Neural progenitor cell (in vitro differentiated cells): ENCODE data around the gene CCT6B. TPM values are rescaled to one million over a fixed set of nuclear protein-coding genes. Genes with fewer than 3 reads are reported as not detected.

Source experiments
- DNase-seq: peaks from one replicate; pipeline ENCODE4 v3.0.0-alpha.2; 2016; ENCODE audit warnings: low spot score
- H2AFZ ChIP-seq: fragments of 200-600 bp; sonication (generic); replicated peaks from 2 replicates; pipeline ENCODE4 v1.6.1; 2016; ENCODE audit warnings: antibody characterized with exemption
- H3F3A ChIP-seq: fragments of 200-600 bp; sonication (generic); 2 replicates; pipeline ENCODE4 v1.6.1; 2016; ENCODE audit warnings: antibody characterized with exemption, low read depth
- H3K27ac ChIP-seq: fragments of 200-600 bp; sonication (generic); 2 replicates; pipeline ENCODE4 v1.5.1; 2016; ENCODE audit warnings: mild to moderate bottlenecking
- H3K27me3 ChIP-seq: fragments of 200-600 bp; sonication (generic); 2 replicates; pipeline ENCODE4 v1.6.1; 2016; ENCODE audit warnings: mild to moderate bottlenecking, moderate library complexity
- H3K36me3 ChIP-seq: fragments of 200-600 bp; sonication (generic); 2 replicates; pipeline ENCODE4 v1.5.1; 2016
- H3K4me1 ChIP-seq: fragments of 200-600 bp; sonication (generic); 2 replicates; pipeline ENCODE4 v1.6.1; 2016; ENCODE audit warnings: mixed run types
- H3K4me2 ChIP-seq: fragments of 200-600 bp; sonication (generic); 2 replicates; pipeline ENCODE4 v1.6.1; 2016
- H3K4me3 ChIP-seq: fragments of 200-600 bp; sonication (generic); 2 replicates; pipeline ENCODE4 v1.5.1; 2016
- H3K79me2 ChIP-seq: fragments of 200-600 bp; sonication (generic); 2 replicates; pipeline ENCODE4 v1.6.1; 2016; ENCODE audit warnings: low read depth
- H3K9ac ChIP-seq: fragments of 200-600 bp; sonication (generic); 2 replicates; pipeline ENCODE4 v1.6.1; 2016
- H3K9me3 ChIP-seq: fragments of 200-600 bp; sonication (generic); 2 replicates; pipeline ENCODE4 v1.5.1; 2016; ENCODE audit warnings: low read depth
- H4K20me1 ChIP-seq: fragments of 200-600 bp; sonication (generic); 2 replicates; pipeline ENCODE4 v1.6.1; 2016; ENCODE audit warnings: low read depth
- H3K27ac Mint-ChIP-seq: 3 replicates; pipeline ENCODE4 v1.8.0; 2021; ENCODE audit warnings: mixed read lengths
- H3K27me3 Mint-ChIP-seq: 2 replicates; pipeline ENCODE4 v1.8.0; 2022; ENCODE audit warnings: low read depth, mild to moderate bottlenecking, inconsistent platforms, moderate library complexity, mixed read lengths; ENCODE audit not compliant: insufficient read depth
- H3K36me3 Mint-ChIP-seq: 3 replicates; pipeline ENCODE4 v1.8.0; 2021; ENCODE audit warnings: mixed read lengths
- H3K4me1 Mint-ChIP-seq: 3 replicates; pipeline ENCODE4 v1.8.0; 2021; ENCODE audit warnings: mixed read lengths
- H3K4me3 Mint-ChIP-seq: 3 replicates; pipeline ENCODE4 v1.8.0; 2021; ENCODE audit warnings: mild to moderate bottlenecking, moderate library complexity, mixed read lengths
- H3K9me3 Mint-ChIP-seq: 3 replicates; pipeline ENCODE4 v1.8.0; 2020; ENCODE audit warnings: mixed read lengths
- CTCF ChIP-seq: fragments of 200-600 bp; sonication (generic); IDR thresholded peaks from 2 replicates; pipeline ENCODE4 v1.5.1; 2017; ENCODE audit warnings: antibody characterized with exemption, mild to moderate bottlenecking
- EZH2 ChIP-seq: fragments of 200-600 bp; sonication (generic); IDR thresholded peaks from 2 replicates; pipeline ENCODE4 v1.6.1; 2017; ENCODE audit warnings: antibody characterized with exemption, mild to moderate bottlenecking, moderate library complexity
- EZH2phosphoT487 ChIP-seq: fragments of 200-600 bp; sonication (generic); IDR thresholded peaks from 2 replicates; pipeline ENCODE4 v1.6.1; 2017; ENCODE audit warnings: antibody characterized with exemption
- total RNA-seq: library from RNA; depleted of rRNA; stranded (reverse); fragments of >200 nt; gene quantifications from 2 replicates; pipeline ENCODE4 v1.2.3, GENCODE V29; 2015; ENCODE audit warnings: low replicate concordance

The CCT6B gene
- total RNA-seq, 1 donor from 2014 or later, result 5.0 TPM

GRCh38 chr17:34916120-34916519 lies 45.1 kb downstream of the CCT6B start:
- H3K4me3 ChIP-seq, result no peak overlapping the region

GRCh38 chr17:34913001-34913400 lies 48.3 kb downstream of the CCT6B start:
- no peak overlapping the region for H3K4me3 Mint-ChIP-seq
- Histone ChIP-seq H3K9ac (no peak overlapping the region), H4K20me1 (no peaks in the 10 kb centered on the region), H2AFZ (no peak overlapping the region), H3K79me2 (no peaks in the 10 kb centered on the region), H3K27me3 (no peaks in the 10 kb centered on the region), H3K36me3 (no peaks in the 10 kb centered on the region), H3F3A (peaks cover 5% of the 10 kb centered on the region), H3K27ac (no peak overlapping the region), H3K4me3 (no peak overlapping the region), H3K4me2 (no peak overlapping the region), H3K9me3 (no peaks in the 10 kb centered on the region), H3K4me1 (peaks cover 8% of the 10 kb centered on the region)
- peaks cover 15% of the 10 kb centered on the region for H3K4me1 Mint-ChIP-seq
- no peaks in the 10 kb centered on the region for H3K9me3 Mint-ChIP-seq
- no peak overlapping the region for H3K27ac Mint-ChIP-seq
- no peaks in the 10 kb centered on the region for H3K36me3 Mint-ChIP-seq
- DNase-seq, result no peak
- no peaks in the 10 kb centered on the region for H3K27me3 Mint-ChIP-seq
- TF ChIP-seq CTCF (no peak), EZH2phosphoT487 (no peak), EZH2 (no peak)

More at GRCh38 chr17:34916120-34916519, 45.1 kb downstream of the CCT6B start:
- Histone ChIP-seq H4K20me1 (no peaks in the 10 kb centered on the region), H3K27me3 (no peaks in the 10 kb centered on the region), H3K36me3 (no peaks in the 10 kb centered on the region), H3K4me2 (no peak overlapping the region), H3K4me1 (no peaks in the 10 kb centered on the region), H3K27ac (no peak overlapping the region), H3K9me3 (no peaks in the 10 kb centered on the region), H3F3A (no peaks in the 10 kb centered on the region), H2AFZ (no peak overlapping the region), H3K79me2 (no peaks in the 10 kb centered on the region), H3K9ac (no peak overlapping the region)
- Mint-ChIP-seq H3K36me3 (no peaks in the 10 kb centered on the region), H3K27me3 (no peaks in the 10 kb centered on the region), H3K27ac (no peak overlapping the region), H3K9me3 (no peaks in the 10 kb centered on the region), H3K4me3 (no peak overlapping the region), H3K4me1 (no peaks in the 10 kb centered on the region)
- DNase-seq, result no peak
- no peak for TF ChIP-seq EZH2
- TF ChIP-seq EZH2phosphoT487, result no peak
- no peak for TF ChIP-seq CTCF

GRCh38 chr17:34909040-34909439 lies 52.2 kb downstream of the CCT6B start:
- H3K27ac ChIP-seq, result no peak overlapping the region
- H3K4me1 Mint-ChIP-seq, result peaks cover 15% of the 10 kb centered on the region
- H3K9me3 Mint-ChIP-seq, result no peaks in the 10 kb centered on the region

More at GRCh38 chr17:34909040-34909439, 52.2 kb downstream of the CCT6B start:
- DNase-seq, result no peak
- H3K36me3 ChIP-seq, result no peaks in the 10 kb centered on the region
- no peak overlapping the region for H3K9ac ChIP-seq
- no peak overlapping the region for H3K4me2 ChIP-seq
- TF ChIP-seq EZH2 (no peak), EZH2phosphoT487 (no peak), CTCF (no peak)
- H3K4me3 ChIP-seq, result no peak overlapping the region
- peaks cover 8% of the 10 kb centered on the region for H3K4me1 ChIP-seq
- Mint-ChIP-seq H3K27ac (no peak overlapping the region), H3K36me3 (no peaks in the 10 kb centered on the region), H3K27me3 (no peaks in the 10 kb centered on the region), H3K4me3 (no peak overlapping the region)
- no peaks in the 10 kb centered on the region for H3K27me3 ChIP-seq
- no peaks in the 10 kb centered on the region for H4K20me1 ChIP-seq
- no peaks in the 10 kb centered on the region for H3K79me2 ChIP-seq
- peaks cover 5% of the 10 kb centered on the region for H3F3A ChIP-seq
- H2AFZ ChIP-seq, result no peak overlapping the region
- H3K9me3 ChIP-seq, result no peaks in the 10 kb centered on the region
